RWPE2 (cell line): ENCODE data around the gene PCDHGB6.

ENCODE experiments used
- ATAC-seq: fragments of 200-7000 bp; cut with Tn5 transposase; 3 replicates; pipeline ENCODE4 v1.9.1; 2021; ENCODE audit warnings: low read depth
- DNase-seq: peaks from one replicate; pipeline ENCODE4 v3.0.0-alpha.2; 2020; ENCODE audit warnings: low spot score
- H3K27ac ChIP-seq: fragments of 450-650 bp; 2 replicates; pipeline ENCODE4 v1.5.1; 2017; ENCODE audit warnings: mild to moderate bottlenecking; ENCODE audit not compliant: poor library complexity, severe bottlenecking
- H3K27me3 ChIP-seq: fragments of 250-450 bp; sonication (Bioruptor Pico); 2 replicates; pipeline ENCODE4 v1.5.1; 2021; ENCODE audit warnings: mild to moderate bottlenecking, moderate library complexity; ENCODE audit not compliant: insufficient read depth, poor library complexity, severe bottlenecking
- H3K36me3 ChIP-seq: fragments of 250-450 bp; sonication (Bioruptor Pico); 2 replicates; pipeline ENCODE4 v1.5.1; 2020; ENCODE audit warnings: low read depth, mild to moderate bottlenecking, moderate library complexity
- H3K4me1 ChIP-seq: fragments of 250-450 bp; sonication (Bioruptor Pico); 2 replicates; pipeline ENCODE4 v1.5.1; 2021; ENCODE audit warnings: mild to moderate bottlenecking, moderate library complexity; ENCODE audit not compliant: insufficient read depth, poor library complexity, severe bottlenecking
- H3K4me3 ChIP-seq: fragments of 250-450 bp; sonication (Bioruptor Pico); 2 replicates; pipeline ENCODE4 v1.5.1; 2021; ENCODE audit warnings: mild to moderate bottlenecking, moderate library complexity; ENCODE audit not compliant: severe bottlenecking
- H3K9me3 ChIP-seq: fragments of 250-450 bp; sonication (Bioruptor Pico); 2 replicates; pipeline ENCODE4 v1.5.1; 2021; ENCODE audit warnings: mild to moderate bottlenecking, moderate library complexity; ENCODE audit not compliant: severe bottlenecking
- CTCF ChIP-seq: fragments of 450-650 bp; IDR thresholded peaks from one replicate; pipeline ENCODE4 v1.5.1; 2017; ENCODE audit warnings: mild to moderate bottlenecking, moderate library complexity; ENCODE audit not compliant: poor library complexity, severe bottlenecking

PCDHGB6 gene

GRCh38 chr5:141434006-141434405 is 26.2 kb downstream of the PCDHGB6 start:
- H3K4me1 ChIP-seq, result no peaks in the 10 kb centered on the region
- ATAC-seq (no peak), DNase-seq (no peak)
- H3K27me3 ChIP-seq, result peaks cover 8% of the 10 kb centered on the region
- no peak overlapping the region for H3K27ac ChIP-seq
- TF ChIP-seq CTCF, result no peak
- peaks cover 29% of the 10 kb centered on the region for H3K9me3 ChIP-seq
- H3K36me3 ChIP-seq, result no peaks in the 10 kb centered on the region
- H3K4me3 ChIP-seq, result no peak overlapping the region

GRCh38 chr5:141437221-141437620 is 29.4 kb downstream of the PCDHGB6 start:
- Histone ChIP-seq H3K27ac (no peak overlapping the region), H3K27me3 (no peaks in the 10 kb centered on the region), H3K4me3 (no peak overlapping the region), H3K4me1 (no peaks in the 10 kb centered on the region), H3K9me3 (peaks cover under 1% of the 10 kb centered on the region), H3K36me3 (no peaks in the 10 kb centered on the region)
- no peak for DNase-seq
- ATAC-seq, result no peak
- no peak for TF ChIP-seq CTCF

GRCh38 chr5:141439411-141440141 is 31.8 kb downstream of the PCDHGB6 start:
- H3K4me1 ChIP-seq, result no peaks in the 10 kb centered on the region
- no peak for TF ChIP-seq CTCF
- H3K9me3 ChIP-seq, result no peaks in the 10 kb centered on the region
- H3K36me3 ChIP-seq, result no peaks in the 10 kb centered on the region
- H3K4me3 ChIP-seq, result no peak overlapping the region
- no peaks in the 10 kb centered on the region for H3K27me3 ChIP-seq
- H3K27ac ChIP-seq, result no peak overlapping the region
- DNase-seq (no peak), ATAC-seq (no peak)

- TF ChIP-seq CTCF, result no peak
- H3K9me3 ChIP-seq, result no peaks in the 10 kb centered on the region
- no peaks in the 10 kb centered on the region for H3K27me3 ChIP-seq
- no peak overlapping the region for H3K27ac ChIP-seq
- H3K4me3 ChIP-seq, result no peak overlapping the region
- H3K4me1 ChIP-seq, result no peaks in the 10 kb centered on the region
- ATAC-seq (no peak), DNase-seq (no peak)
- no peaks in the 10 kb centered on the region for H3K36me3 ChIP-seq
These were observed 32.5 kb downstream of the PCDHGB6 start for GRCh38 chr5:141440341-141440740.

GRCh38 chr5:141441571-141442170 is 33.9 kb downstream of the PCDHGB6 start:
- no peak for ATAC-seq
- no peak for TF ChIP-seq CTCF
- no peak for DNase-seq
- Histone ChIP-seq H3K9me3 (no peaks in the 10 kb centered on the region), H3K27me3 (no peaks in the 10 kb centered on the region), H3K4me1 (no peaks in the 10 kb centered on the region), H3K36me3 (no peaks in the 10 kb centered on the region), H3K27ac (no peak overlapping the region), H3K4me3 (no peak overlapping the region)
